NCI-H526 (cell line): ENCODE results near the gene CACNB2.
"Not testable (repeated sequence)": the region's sequence is repeated elsewhere in the genome, so short reads cannot be mapped to it uniquely, and the experiment has no call there.

ENCODE experiments used
- DNase-seq, 2 experiments: peaks; one replicate each; lab custom pipeline; 2025; lab: John Stamatoyannopoulos, UW

The CACNB2 gene

GRCh38 chr10:18400906-18401245 is 260.7 kb downstream of the CACNB2 start:
- peak; percentile 48 to 64 for DNase-seq

GRCh38 chr10:18401416-18402195 is 261.4 kb downstream of the CACNB2 start:
- peak in 1 of 2 experiments; percentile 22 for DNase-seq

GRCh38 chr10:18402853-18403252 is 262.6 kb downstream of the CACNB2 start:
- peak; percentile 55 to 59 for DNase-seq

GRCh38 chr10:18404530-18404929 is 264.3 kb downstream of the CACNB2 start:
- DNase-seq, result no peak

GRCh38 chr10:18406136-18406535 is 265.9 kb downstream of the CACNB2 start:
- DNase-seq, result no peak

- no peak for DNase-seq
These were observed 269.6 kb downstream of the CACNB2 start for GRCh38 chr10:18409599-18410397.

GRCh38 chr10:18414061-18414460 is 273.8 kb downstream of the CACNB2 start:
- DNase-seq, result no peak

- no peak for DNase-seq
These were observed 277.8 kb downstream of the CACNB2 start for GRCh38 chr10:18417950-18418527.

GRCh38 chr10:18418541-18419215 is 278.5 kb downstream of the CACNB2 start:
- no peak for DNase-seq

GRCh38 chr10:18419945-18420344 is 279.7 kb downstream of the CACNB2 start:
- no peak for DNase-seq

- no peak for DNase-seq
These were observed 281.6 kb downstream of the CACNB2 start for GRCh38 chr10:18421726-18422293.

GRCh38 chr10:18423058-18423637 is 282.9 kb downstream of the CACNB2 start:
- DNase-seq, result no peak

- no peak for DNase-seq
These were observed 284.0 kb downstream of the CACNB2 start for GRCh38 chr10:18424200-18424599.

GRCh38 chr10:18429335-18429734 is 289.1 kb downstream of the CACNB2 start:
- no peak for DNase-seq

GRCh38 chr10:18436902-18437301 is 296.7 kb downstream of the CACNB2 start:
- no peak for DNase-seq

GRCh38 chr10:18437486-18437885 is 297.3 kb downstream of the CACNB2 start:
- no peak for DNase-seq

GRCh38 chr10:18438361-18439126 is 298.3 kb downstream of the CACNB2 start:
- no peak for DNase-seq

- no peak for DNase-seq
These were observed 299.4 kb downstream of the CACNB2 start for GRCh38 chr10:18439601-18440000.

- DNase-seq, result not testable (repeated sequence)
These were observed 305.4 kb downstream of the CACNB2 start for GRCh38 chr10:18445635-18446034.

- DNase-seq, result no peak
These were observed 306.0 kb downstream of the CACNB2 start for GRCh38 chr10:18446205-18446604.

- no peak for DNase-seq
These were observed 309.4 kb downstream of the CACNB2 start for GRCh38 chr10:18449611-18450026.
